Astrocyte of the hippocampus (primary cell): ENCODE results near the gene IGF1R.
A peak's percentile ranks its signal among the peaks of the same experiment; 100 is the strongest.

Experiments
- DNase-seq: peaks from one replicate; pipeline ENCODE4 v3.0.0; 2011; ENCODE audit warnings: low read depth, low spot score

The IGF1R gene

DNA sequence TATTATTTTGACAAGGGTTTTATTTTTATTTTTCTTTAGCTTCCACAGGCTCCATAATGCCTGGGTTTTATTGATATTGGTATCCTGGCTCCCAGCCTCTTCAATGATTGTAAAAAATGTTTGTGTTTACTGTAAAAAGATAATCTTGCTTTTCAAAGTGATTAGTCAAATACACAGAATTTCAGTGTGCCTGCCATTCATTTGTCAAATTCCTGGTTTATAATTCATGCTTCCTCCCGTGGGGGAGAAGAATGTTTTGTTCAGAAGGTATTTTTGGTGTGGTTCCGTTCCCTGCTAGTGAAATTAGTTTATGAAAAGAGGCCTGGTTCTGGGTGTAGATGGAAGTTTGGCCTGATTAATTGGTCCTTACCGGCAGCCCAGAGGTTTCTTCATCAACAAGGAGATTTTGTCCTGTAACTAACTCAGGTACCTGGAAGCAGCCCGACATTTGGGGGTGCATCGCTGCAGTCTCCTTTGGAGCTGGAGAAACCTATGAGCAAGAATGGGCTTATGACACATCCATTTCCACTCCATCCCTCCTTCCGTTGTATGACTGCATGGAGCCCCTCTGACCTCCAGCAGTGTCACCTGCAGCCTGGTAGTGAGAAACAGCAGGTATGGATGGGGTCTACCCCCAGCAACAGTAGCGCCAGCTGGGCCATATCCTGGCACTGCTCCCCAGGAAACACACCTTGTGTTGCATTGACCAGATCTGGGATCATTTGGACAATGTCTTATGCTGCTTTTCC lies 257.8 kb downstream of the IGF1R start:
- peak; percentile 64 for DNase-seq

- peak; percentile 60 for DNase-seq
Observed at GRCh38 chr15:98906712-98907083, 258.4 kb downstream of the IGF1R start.

GRCh38 chr15:98907927-98908471 lies 259.7 kb downstream of the IGF1R start:
- no peak for DNase-seq

DNA sequence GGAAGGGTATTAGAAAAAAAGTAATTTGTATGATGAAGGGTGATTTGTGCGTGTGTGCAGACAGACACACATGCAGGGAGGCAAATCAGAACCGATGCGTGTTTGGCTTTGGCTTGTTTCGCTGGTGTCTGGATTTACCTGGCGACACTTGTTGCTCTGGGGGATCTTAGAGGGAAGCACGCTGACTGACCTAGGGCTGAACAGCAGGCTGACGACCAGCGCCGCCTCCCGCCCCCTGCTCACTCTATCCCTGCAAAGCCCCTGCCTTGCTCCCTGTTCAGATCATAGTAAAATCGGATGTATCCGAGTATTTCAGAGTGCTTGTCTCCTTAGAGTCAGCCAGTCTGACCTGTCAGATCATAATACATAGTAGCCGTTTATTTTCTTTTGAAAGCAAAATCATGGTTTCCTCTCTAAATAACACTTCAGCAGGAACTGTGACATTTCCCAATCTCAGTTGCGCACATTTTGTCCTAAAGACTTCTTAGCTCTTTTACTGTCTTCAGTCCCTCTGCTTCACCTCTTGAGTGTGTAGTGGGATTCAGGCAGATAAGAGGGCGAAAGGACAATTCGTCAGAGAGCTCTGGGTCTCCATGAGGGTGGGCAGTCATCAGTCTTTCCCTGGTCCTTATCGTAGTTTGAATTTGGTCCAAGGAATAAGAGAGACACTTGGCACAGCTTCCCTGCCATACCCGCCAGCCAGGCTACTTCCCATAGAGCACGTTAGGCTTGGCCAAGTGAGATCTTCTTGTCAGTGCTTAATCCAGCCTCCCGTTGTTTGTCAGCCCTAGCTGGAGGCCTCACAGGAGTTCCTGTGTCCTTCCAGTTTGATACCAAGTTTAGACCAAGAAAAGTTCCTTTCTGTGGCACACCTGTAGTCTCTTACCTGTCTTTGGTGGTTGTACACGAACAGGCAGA lies 261.9 kb downstream of the IGF1R start:
- DNase-seq: no peak

GRCh38 chr15:98914626-98915025 lies 266.3 kb downstream of the IGF1R start:
- peak; percentile 86 for DNase-seq

DNA sequence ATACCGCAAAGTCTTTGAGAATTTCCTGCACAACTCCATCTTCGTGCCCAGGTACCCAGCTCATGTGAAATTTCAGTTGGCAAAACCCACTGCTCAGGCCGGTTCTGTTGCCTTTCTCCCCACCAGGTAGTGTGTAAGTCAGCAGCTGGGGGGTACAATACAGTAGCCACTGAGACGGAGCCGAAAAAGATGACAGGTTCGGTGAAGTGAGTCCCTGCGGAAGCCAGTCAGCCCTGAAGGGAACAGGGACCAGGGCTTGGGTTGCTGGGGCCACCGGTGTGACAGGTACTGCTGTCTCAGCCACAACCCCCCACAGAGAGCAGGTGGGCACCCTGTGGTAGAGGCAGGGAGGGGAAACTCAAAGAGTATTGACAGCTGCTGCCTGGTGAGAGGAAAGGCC lies 268.5 kb downstream of the IGF1R start:
- no peak for DNase-seq

DNA sequence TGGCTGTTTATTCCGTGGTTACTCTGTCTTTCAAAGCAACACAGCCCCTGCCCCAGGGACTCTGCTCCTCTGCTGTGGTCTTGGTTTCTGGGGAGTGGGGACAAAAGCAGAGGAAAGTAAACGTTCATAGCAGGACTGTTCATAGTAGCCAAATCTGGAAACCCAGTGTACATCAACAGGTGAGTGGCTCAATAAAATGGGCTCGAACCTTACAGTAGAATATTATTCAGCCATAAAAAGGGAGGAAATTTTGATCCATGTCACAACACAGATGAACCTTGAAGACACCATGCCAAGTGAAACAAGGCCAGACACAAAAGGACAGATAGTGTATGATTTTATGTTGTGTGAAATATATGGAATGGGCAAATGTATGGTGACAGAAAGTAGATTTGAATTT lies 269.1 kb downstream of the IGF1R start:
- DNase-seq: no peak

DNA sequence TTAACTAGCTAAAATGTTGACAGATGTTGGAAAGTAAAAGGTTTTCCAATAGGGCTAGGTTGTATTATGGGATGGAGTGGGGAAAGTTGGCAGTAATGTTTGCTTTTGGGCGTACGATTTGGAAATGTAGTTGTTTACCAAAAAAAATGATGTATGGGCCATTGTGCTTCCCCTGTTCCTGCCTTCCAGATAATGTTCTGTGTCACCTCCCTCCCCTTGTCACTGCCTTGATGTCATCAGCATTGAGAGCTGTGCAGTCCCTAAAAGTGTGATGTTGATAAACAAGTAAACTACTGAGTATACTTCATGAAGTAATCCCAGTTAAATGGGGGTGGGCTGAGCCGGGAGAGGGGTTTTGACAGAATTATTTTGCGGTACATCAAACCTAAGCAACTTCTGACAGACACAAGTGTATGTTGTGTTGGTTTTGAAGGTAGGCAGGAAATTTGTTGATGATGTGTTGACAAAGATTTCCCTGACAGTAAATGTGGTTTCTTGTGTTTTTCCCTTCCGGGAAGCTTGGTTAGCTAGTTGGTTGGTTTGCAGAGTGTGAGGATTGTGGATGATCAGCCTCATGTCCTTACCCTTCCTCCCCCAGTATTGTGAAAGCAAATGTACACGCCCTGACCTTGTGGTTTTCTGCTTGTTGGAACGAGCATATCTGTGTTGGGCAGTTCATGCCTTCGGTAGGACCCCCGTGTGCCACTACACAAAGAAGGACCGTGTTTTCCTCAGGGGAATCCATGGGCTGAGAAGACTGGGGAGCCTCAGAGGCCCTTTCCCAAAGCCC lies 271.9 kb downstream of the IGF1R start:
- no peak for DNase-seq

- no peak for DNase-seq
Observed at GRCh38 chr15:98923171-98923570, 274.8 kb downstream of the IGF1R start.

DNA sequence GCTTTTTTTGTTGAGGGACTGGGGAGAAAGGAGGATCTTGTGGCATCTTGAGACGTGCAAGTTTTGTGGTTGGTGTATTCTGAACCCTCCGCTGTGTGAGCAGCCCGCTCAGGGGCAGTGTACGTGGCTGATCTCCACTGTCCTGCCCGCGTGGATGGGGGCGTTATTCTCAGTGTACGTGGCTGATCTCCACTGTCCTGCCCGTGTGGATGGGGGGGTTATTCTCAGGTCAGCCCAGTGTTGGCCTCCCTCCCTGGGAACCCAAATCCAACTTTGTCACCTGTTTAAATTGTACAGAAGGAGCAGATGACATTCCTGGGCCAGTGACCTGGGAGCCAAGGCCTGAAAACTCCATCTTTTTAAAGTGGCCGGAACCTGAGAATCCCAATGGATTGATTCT lies 275.2 kb downstream of the IGF1R start:
- no peak for DNase-seq

- DNase-seq: no peak
Observed at GRCh38 chr15:98924401-98925049, 276.2 kb downstream of the IGF1R start.

- DNase-seq: no peak
Observed at GRCh38 chr15:98926236-98926635, 277.9 kb downstream of the IGF1R start.

GRCh38 chr15:98927022-98927421 lies 278.7 kb downstream of the IGF1R start:
- DNase-seq: no peak

DNA sequence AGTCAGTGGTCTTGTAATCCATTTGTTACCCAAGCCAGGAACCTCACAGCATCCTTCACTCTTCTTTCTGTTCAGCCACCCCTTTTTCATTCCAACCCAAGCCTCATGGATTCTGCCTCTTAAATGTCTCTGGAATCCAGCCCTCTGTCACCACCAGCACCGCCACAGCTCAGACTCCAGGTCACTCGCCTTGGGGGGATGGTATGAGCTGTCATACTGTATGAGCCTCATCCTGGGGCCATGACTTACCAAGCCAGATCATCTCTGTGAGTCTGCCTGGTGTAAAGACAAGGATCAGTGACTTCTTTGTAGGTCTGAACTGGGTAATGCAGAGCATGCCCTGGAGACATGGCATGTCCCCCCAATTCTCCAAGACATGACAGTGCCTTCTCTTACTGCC lies 279.7 kb downstream of the IGF1R start:
- no peak for DNase-seq

- no peak for DNase-seq
Observed at GRCh38 chr15:98930576-98930975, 282.2 kb downstream of the IGF1R start.

- DNase-seq: no peak
Observed at GRCh38 chr15:98931004-98931403, 282.7 kb downstream of the IGF1R start.

- DNase-seq: no peak
Observed at GRCh38 chr15:98933406-98933805, 285.1 kb downstream of the IGF1R start.

DNA sequence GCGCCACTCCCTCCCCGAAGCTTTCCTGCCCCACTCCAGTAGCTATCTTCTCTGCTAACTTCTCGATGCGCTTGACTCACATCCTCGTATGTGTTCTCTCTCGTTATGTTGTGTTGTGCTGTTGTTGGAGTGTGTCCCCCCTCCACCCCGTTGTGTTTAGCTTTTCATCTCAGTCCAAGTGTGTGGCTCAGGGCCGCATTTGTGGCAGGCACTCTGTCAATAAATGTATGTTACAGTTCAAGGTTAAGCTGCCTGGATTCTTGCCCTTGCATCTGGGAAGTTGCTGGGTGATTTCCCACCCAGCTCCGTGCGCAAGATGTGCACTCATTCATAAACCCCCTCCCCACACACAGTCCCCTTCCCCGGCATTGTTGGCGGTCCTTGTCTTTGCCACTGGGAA lies 287.4 kb downstream of the IGF1R start:
- DNase-seq: no peak

- DNase-seq: no peak
Observed at GRCh38 chr15:98937413-98938104, 289.2 kb downstream of the IGF1R start.

- no peak for DNase-seq
Observed at GRCh38 chr15:98938105-98938417, 289.7 kb downstream of the IGF1R start.

DNA sequence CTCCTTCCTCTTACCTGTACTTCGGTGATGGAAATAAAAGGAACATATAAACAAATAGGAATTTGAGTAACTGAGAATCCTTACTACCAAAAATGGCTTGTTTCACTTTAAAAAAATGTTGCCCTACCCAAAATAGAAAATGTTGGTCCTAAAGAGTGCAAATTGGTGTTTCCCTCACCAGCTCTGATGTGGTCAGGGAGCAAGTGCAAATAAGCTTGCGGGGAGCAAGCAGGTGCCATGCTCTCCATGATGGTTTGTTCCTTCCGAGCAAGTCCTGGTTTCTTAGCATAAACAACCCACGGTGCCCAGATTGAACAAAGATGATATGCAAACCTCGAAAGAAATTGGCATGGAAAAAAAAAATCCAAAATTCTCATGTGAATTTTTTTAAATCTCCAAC lies 290.5 kb downstream of the IGF1R start:
- no peak for DNase-seq
